Measurements from ENCODE around the gene DPH5. TPM values are rescaled to one million over a fixed set of nuclear protein-coding genes. Genes with fewer than 3 reads are reported as not detected.

The DPH5 gene
- total and polyA plus RNA-seq, 2 of the 4 experiments (the other 2 are of a cell fraction): 32.3 to 42.0 TPM

- no peak overlapping the region for H3K4ac ChIP-seq (ENCODE audit: low read depth, low read length)
- H3K79me1 ChIP-seq (ENCODE audit: low read depth in 1 of 2, low read length in 2 of 2): peaks cover 0 to 8% of the 10 kb centered on the region in 2 experiments; a peak in 2 of 4 replicates
- H3K4me2 ChIP-seq (ENCODE audit: low read depth, low read length): no peak overlapping the region
- H3K4me3 ChIP-seq (ENCODE audit: insufficient read depth, low read depth, low read length): no peak overlapping the region
- H2AK5ac ChIP-seq (ENCODE audit: low read depth, low read length): no peak overlapping the region
- no peak overlapping the region for H3K14ac ChIP-seq (replicated peaks; ENCODE audit: low read depth, low read length)
- H4K8ac ChIP-seq (ENCODE audit: low read depth in 2 of 2, low read length in 2 of 2): no peak overlapping the region
- no peak overlapping the region for H3K56ac ChIP-seq (ENCODE audit: extremely low read depth, insufficient read depth, low read length)
- no TSS peak for BruUV-seq (replicated peaks)
- H2BK5ac ChIP-seq (ENCODE audit: low read depth, low read length, poor library complexity, severe bottlenecking): no peak overlapping the region
- in situ Hi-C loops (cut with MboI; ENCODE audit: low sequenced_read_pairs): no loop called here
- H3K9me1 ChIP-seq (ENCODE audit: insufficient read depth, low read length): no peaks in the 10 kb centered on the region
- H3K23ac ChIP-seq (ENCODE audit: low read depth, low read length): no peak overlapping the region
- CTCF ChIA-PET: no interaction called here
- no peak for TF ChIP-seq RAD21 (IDR thresholded peaks at IDR 0.05; ENCODE audit: low read length)
- no peak for TF ChIP-seq CHD1 (IDR thresholded peaks at IDR 0.05; ENCODE audit: low read depth, low read length)
- no peak for TF ChIP-seq NFE2L2 (IDR thresholded peaks at IDR 0.05; ENCODE audit: low read depth, low read length)
- TF ChIP-seq, protein P1, sequence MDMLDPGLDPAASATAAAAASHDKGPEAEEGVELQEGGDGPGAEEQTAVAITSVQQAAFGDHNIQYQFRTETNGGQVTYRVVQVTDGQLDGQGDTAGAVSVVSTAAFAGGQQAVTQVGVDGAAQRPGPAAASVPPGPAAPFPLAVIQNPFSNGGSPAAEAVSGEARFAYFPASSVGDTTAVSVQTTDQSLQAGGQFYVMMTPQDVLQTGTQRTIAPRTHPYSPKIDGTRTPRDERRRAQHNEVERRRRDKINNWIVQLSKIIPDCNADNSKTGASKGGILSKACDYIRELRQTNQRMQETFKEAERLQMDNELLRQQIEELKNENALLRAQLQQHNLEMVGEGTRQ (IDR thresholded peaks at IDR 0.05; ENCODE audit: low read depth, low read length): no peak
- no peak for TF ChIP-seq ELK1 (IDR thresholded peaks at IDR 0.05; ENCODE audit: borderline replicate concordance, low read depth, low read length)
- TF ChIP-seq, protein P2, sequence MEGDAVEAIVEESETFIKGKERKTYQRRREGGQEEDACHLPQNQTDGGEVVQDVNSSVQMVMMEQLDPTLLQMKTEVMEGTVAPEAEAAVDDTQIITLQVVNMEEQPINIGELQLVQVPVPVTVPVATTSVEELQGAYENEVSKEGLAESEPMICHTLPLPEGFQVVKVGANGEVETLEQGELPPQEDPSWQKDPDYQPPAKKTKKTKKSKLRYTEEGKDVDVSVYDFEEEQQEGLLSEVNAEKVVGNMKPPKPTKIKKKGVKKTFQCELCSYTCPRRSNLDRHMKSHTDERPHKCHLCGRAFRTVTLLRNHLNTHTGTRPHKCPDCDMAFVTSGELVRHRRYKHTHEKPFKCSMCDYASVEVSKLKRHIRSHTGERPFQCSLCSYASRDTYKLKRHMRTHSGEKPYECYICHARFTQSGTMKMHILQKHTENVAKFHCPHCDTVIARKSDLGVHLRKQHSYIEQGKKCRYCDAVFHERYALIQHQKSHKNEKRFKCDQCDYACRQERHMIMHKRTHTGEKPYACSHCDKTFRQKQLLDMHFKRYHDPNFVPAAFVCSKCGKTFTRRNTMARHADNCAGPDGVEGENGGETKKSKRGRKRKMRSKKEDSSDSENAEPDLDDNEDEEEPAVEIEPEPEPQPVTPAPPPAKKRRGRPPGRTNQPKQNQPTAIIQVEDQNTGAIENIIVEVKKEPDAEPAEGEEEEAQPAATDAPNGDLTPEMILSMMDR (conservative IDR thresholded peaks at IDR 0.05; ENCODE audit: low read depth, low read length): no peak
- no peak for TF ChIP-seq MAZ (IDR thresholded peaks at IDR 0.05; ENCODE audit: borderline replicate concordance, low read depth, low read length)
- no peak for TF ChIP-seq POLR2A (IDR thresholded peaks at IDR 0.05; ENCODE audit: low read depth, low read length)
- no peak overlapping the region for H4K5ac ChIP-seq (ENCODE audit: low read depth, low read length)
- no peak overlapping the region for H2AFZ ChIP-seq (replicated peaks; ENCODE audit: low read length, poor library complexity)
- H2BK120ac ChIP-seq (ENCODE audit: low read depth, low read length): no peak overlapping the region
- H4K91ac ChIP-seq (ENCODE audit: insufficient read depth, low read depth, low read length): no peak overlapping the region
- H3K4me1 ChIP-seq (ENCODE audit: control insufficient read depth, insufficient read depth, low read length): peaks cover 1% of the 10 kb centered on the region; the same call in 1 of the 2 replicates
- DNase-seq: no peak
- no peak overlapping the region for H2BK20ac ChIP-seq (ENCODE audit: low read depth, low read length)
- H4K20me1 ChIP-seq (ENCODE audit: insufficient read depth, low read length): no peaks in the 10 kb centered on the region
- no peaks in the 10 kb centered on the region for H3K9me3 ChIP-seq (ENCODE audit: control insufficient read depth, insufficient read depth, low read length)
- peaks cover 9% of the 10 kb centered on the region for H3K36me3 ChIP-seq (ENCODE audit: control insufficient read depth, insufficient read depth, low read length)
- H2AK9ac ChIP-seq (replicated peaks; ENCODE audit: low read depth, low read length, poor library complexity): no peak overlapping the region
- H3K9ac ChIP-seq (ENCODE audit: low read depth, low read length): no peak overlapping the region
- ATAC-seq (ENCODE audit: low read depth): no peak
- H3K18ac ChIP-seq (ENCODE audit: low read depth, low read length): no peak overlapping the region
- dilution Hi-C loops (cut with HindIII; ENCODE audit: low sequenced_read_pairs, unreplicated experiment): no loop called here
- H3K27ac ChIP-seq (ENCODE audit: insufficient read depth, low read length): no peak overlapping the region
- POLR2A ChIA-PET (ENCODE audit: unreplicated experiment): no interaction called here
- intact Hi-C loops (cut with micrococcal nuclease): no loop called here
- H2BK15ac ChIP-seq (ENCODE audit: low read depth, low read length): no peak overlapping the region
- H3K27me3 ChIP-seq (ENCODE audit: control insufficient read depth, insufficient read depth, low read length): no peaks in the 10 kb centered on the region
- WGBS, 2 experiments (ENCODE audit: extremely low coverage in 2 of 2, insufficient read length in 1 of 2): 100% methylated on average over 1 of the region's 1 CpG; no CpG with 5 or more reads in 1 of the 2 experiments
These were observed 84.5 kb downstream of the DPH5 start for GRCh38 chr1:100941098-100941527.
